Uterus (tissue), 2 donors: ENCODE measurements around the gene VWF.

ENCODE experiments used
- POLR2A ChIP-seq, 2 donors: fragments of 450-650 bp; IDR thresholded peaks; one replicate each; pipeline ENCODE4 v1.6.1; 2016; ENCODE audit warnings: antibody characterized with exemption in 2 of 2, mild to moderate bottlenecking in 1 of 2, moderate library complexity in 1 of 2
- TF ChIP-seq, protein P1 (sequence below), 4 experiments: fragments of 200-600 bp in 2 of 4; fragments of 450-650 bp in 2 of 4; sonication (generic) in 2 of 4; IDR thresholded peaks; one replicate each; pipeline ENCODE4 v1.5.1; 2016 to 2019; ENCODE audit warnings: antibody characterized with exemption in 4 of 4, mild to moderate bottlenecking in 2 of 4, moderate library complexity in 1 of 4

DNA sequence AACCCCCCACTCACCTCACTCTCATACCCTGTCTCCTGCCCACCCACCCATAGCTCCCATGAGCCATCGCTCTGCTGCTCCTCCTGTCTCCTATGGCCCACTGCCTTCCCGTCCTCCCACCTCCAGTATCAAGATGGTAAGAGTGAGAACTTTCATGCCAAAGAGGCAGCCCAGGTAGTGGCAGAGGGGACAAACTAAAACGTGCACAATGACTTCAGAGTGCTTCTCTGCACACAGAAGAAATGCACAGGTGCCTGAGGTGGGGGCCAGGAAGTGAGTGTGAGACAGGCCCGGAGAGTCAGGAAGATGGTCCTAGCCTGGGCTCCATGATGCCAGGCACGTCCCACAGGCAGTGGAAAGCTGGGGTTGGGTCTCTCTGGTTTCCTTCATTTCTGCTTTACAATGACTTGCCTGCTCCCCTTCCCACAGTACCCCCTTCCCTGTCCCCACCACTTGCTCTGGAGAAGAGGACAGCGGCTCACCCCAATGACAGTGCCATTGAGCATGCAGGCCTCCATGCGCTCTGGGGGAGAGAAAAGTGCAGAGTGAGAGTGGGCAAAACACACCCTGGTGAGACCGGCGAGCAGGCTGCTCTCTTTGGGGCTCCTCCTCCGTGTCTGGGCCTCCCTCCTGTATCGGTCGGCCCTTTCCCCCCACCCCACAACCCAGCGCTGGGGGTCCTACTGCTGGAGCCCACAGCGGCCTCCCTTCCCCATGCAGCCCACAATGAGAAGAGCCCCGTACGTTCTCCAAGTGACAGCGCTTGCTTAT is 156.6 kb downstream of the VWF start:
- TF ChIP-seq POLR2A (IDR thresholded peaks at IDR 0.05) = no peak
- TF ChIP-seq, protein P1, sequence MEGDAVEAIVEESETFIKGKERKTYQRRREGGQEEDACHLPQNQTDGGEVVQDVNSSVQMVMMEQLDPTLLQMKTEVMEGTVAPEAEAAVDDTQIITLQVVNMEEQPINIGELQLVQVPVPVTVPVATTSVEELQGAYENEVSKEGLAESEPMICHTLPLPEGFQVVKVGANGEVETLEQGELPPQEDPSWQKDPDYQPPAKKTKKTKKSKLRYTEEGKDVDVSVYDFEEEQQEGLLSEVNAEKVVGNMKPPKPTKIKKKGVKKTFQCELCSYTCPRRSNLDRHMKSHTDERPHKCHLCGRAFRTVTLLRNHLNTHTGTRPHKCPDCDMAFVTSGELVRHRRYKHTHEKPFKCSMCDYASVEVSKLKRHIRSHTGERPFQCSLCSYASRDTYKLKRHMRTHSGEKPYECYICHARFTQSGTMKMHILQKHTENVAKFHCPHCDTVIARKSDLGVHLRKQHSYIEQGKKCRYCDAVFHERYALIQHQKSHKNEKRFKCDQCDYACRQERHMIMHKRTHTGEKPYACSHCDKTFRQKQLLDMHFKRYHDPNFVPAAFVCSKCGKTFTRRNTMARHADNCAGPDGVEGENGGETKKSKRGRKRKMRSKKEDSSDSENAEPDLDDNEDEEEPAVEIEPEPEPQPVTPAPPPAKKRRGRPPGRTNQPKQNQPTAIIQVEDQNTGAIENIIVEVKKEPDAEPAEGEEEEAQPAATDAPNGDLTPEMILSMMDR (IDR thresholded peaks at IDR 0.05) = no peak
